Measurements from ENCODE around the gene NUDT5.

The NUDT5 gene

DNA sequence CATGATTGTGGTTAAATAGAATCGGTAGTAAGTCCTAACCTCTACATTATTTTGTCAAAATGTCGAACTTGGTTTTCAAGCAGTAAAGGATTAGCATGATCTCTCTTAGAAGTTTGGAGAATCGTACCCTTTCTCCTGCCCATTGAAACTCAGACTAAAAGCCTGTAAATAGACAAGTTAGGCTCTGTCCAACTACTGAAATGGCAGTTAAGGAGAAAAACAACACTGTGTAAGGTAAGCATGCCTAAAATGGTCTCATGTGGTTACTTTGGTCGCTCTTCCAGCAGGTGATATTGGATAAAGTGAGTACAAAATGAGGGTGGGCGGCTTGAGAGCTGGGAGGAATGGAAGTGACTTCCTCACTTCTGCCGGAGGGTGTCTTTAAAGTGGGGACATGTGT lies 41.2 kb downstream of the NUDT5 start (continued):
- TF ChIP-seq, protein P1, sequence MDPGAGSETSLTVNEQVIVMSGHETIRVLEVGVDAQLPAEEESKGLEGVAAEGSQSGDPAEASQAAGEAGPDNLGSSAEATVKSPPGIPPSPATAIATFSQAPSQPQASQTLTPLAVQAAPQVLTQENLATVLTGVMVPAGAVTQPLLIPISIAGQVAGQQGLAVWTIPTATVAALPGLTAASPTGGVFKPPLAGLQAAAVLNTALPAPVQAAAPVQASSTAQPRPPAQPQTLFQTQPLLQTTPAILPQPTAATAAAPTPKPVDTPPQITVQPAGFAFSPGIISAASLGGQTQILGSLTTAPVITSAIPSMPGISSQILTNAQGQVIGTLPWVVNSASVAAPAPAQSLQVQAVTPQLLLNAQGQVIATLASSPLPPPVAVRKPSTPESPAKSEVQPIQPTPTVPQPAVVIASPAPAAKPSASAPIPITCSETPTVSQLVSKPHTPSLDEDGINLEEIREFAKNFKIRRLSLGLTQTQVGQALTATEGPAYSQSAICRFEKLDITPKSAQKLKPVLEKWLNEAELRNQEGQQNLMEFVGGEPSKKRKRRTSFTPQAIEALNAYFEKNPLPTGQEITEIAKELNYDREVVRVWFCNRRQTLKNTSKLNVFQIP (CRISPR knock-in tag; IDR thresholded peaks at IDR 0.05; ENCODE audit: borderline replicate concordance, low read depth): no peak

DNA sequence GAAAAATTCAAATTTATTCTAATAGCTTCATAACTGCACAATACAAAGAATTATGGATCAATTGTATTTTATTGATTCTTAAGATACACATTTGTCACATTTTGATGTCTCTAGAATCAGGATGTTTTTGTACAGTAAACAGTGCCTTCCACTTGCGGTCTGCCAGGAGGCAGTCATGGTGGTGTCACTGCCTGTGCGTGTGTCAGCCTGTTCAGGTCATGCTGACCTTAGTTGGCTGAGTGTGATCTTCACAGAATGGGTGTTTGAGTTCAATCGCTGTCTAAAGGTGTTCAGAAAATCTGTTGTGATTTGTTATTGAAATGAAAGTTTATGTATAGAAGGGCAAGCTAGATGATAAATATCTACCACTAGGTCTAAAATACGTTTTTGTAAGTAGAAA lies 45.5 kb downstream of the NUDT5 start:
- TF ChIP-seq TOX (CRISPR knock-in tag; IDR thresholded peaks at IDR 0.05; ENCODE audit: borderline replicate concordance): no peak
- no peak for TF ChIP-seq GLIS3 (CRISPR knock-in tag; IDR thresholded peaks at IDR 0.05)
- TF ChIP-seq PPARA (CRISPR knock-in tag; IDR thresholded peaks at IDR 0.05; ENCODE audit: borderline replicate concordance): no peak
- TF ChIP-seq ISL1 (CRISPR knock-in tag; IDR thresholded peaks at IDR 0.05): no peak
- TF ChIP-seq ZNF8 (CRISPR knock-in tag; IDR thresholded peaks at IDR 0.05): no peak
- no peak for TF ChIP-seq OSR1 (CRISPR knock-in tag; IDR thresholded peaks at IDR 0.05)
- TF ChIP-seq ZC3H10 (CRISPR knock-in tag; IDR thresholded peaks at IDR 0.05): no peak
- TF ChIP-seq, protein P2, sequence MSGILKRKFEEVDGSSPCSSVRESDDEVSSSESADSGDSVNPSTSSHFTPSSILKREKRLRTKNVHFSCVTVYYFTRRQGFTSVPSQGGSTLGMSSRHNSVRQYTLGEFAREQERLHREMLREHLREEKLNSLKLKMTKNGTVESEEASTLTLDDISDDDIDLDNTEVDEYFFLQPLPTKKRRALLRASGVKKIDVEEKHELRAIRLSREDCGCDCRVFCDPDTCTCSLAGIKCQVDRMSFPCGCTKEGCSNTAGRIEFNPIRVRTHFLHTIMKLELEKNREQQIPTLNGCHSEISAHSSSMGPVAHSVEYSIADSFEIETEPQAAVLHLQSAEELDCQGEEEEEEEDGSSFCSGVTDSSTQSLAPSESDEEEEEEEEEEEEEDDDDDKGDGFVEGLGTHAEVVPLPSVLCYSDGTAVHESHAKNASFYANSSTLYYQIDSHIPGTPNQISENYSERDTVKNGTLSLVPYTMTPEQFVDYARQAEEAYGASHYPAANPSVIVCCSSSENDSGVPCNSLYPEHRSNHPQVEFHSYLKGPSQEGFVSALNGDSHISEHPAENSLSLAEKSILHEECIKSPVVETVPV (CRISPR knock-in tag; IDR thresholded peaks at IDR 0.05): no peak
- ATAC-seq: no peak

DNA sequence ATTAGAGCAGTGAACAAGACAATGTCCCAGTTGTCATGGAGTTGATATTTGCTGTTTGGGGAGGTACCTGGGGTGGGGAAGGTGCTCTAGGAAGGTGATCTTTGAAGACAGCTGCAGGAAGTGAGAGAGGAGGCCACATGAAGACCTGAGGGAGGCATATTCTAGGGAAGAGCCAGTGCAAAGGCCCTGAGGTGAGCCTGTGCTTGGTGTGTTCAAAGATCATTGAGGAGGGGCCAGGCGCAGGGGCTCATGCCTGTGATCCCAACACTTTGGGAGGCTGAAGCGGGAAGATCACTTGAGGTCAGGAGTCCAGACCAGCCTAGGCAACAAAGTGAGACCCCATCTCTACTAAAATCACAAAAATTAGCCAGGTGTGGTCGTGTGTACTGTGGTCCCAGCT lies 51.2 kb downstream of the NUDT5 start:
- ATAC-seq: no peak

DNA sequence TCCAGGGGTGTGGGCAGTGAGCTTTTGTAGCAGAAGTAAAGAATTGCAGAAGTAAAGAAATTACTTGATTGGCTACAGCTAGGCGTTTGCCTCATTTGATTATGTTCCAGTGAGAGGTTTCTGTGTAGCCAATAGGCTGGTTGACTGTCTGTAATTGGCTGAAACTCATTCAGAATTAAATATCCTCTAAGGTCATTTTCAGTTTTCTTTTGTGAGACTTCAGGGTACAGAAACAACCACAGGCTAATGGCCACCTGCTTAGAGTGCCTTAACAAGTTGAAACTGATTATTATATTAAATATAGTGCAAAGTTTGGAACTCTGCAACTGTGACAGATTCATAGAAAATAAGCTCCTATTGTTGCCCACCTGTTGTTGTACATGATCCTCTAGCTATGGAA lies 55.7 kb downstream of the NUDT5 start:
- TF ChIP-seq SNAI2 (CRISPR knock-in tag; IDR thresholded peaks at IDR 0.05) (no peak), TOX (CRISPR knock-in tag; IDR thresholded peaks at IDR 0.05; ENCODE audit: borderline replicate concordance) (no peak), ESRRG (CRISPR knock-in tag; IDR thresholded peaks at IDR 0.05) (no peak), TCF4 (CRISPR knock-in tag; IDR thresholded peaks at IDR 0.05; ENCODE audit: borderline replicate concordance) (no peak), ISL1 (CRISPR knock-in tag; IDR thresholded peaks at IDR 0.05) (no peak), ZFP3 (CRISPR knock-in tag; IDR thresholded peaks at IDR 0.05) (no peak), PPARA (CRISPR knock-in tag; IDR thresholded peaks at IDR 0.05; ENCODE audit: borderline replicate concordance) (no peak), ZNF565 (CRISPR knock-in tag; conservative IDR thresholded peaks at IDR 0.05; ENCODE audit: low read depth) (no peak), RARB (CRISPR knock-in tag; IDR thresholded peaks at IDR 0.05) (no peak), ZC3H10 (CRISPR knock-in tag; IDR thresholded peaks at IDR 0.05) (no peak), CSDC2 (CRISPR knock-in tag; IDR thresholded peaks at IDR 0.05) (no peak), ZNF8 (CRISPR knock-in tag; IDR thresholded peaks at IDR 0.05) (no peak), GLIS3 (CRISPR knock-in tag; IDR thresholded peaks at IDR 0.05) (no peak)
- TF ChIP-seq, protein P3, sequence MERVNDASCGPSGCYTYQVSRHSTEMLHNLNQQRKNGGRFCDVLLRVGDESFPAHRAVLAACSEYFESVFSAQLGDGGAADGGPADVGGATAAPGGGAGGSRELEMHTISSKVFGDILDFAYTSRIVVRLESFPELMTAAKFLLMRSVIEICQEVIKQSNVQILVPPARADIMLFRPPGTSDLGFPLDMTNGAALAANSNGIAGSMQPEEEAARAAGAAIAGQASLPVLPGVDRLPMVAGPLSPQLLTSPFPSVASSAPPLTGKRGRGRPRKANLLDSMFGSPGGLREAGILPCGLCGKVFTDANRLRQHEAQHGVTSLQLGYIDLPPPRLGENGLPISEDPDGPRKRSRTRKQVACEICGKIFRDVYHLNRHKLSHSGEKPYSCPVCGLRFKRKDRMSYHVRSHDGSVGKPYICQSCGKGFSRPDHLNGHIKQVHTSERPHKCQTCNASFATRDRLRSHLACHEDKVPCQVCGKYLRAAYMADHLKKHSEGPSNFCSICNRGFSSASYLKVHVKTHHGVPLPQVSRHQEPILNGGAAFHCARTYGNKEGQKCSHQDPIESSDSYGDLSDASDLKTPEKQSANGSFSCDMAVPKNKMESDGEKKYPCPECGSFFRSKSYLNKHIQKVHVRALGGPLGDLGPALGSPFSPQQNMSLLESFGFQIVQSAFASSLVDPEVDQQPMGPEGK (CRISPR knock-in tag; IDR thresholded peaks at IDR 0.05; ENCODE audit: borderline replicate concordance): no peak
- TF ChIP-seq, protein P4, sequence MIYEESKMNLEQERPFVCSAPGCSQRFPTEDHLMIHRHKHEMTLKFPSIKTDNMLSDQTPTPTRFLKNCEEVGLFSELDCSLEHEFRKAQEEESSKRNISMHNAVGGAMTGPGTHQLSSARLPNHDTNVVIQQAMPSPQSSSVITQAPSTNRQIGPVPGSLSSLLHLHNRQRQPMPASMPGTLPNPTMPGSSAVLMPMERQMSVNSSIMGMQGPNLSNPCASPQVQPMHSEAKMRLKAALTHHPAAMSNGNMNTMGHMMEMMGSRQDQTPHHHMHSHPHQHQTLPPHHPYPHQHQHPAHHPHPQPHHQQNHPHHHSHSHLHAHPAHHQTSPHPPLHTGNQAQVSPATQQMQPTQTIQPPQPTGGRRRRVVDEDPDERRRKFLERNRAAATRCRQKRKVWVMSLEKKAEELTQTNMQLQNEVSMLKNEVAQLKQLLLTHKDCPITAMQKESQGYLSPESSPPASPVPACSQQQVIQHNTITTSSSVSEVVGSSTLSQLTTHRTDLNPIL (CRISPR knock-in tag; IDR thresholded peaks at IDR 0.05; ENCODE audit: low read depth): no peak
- TF ChIP-seq, protein P2 (CRISPR knock-in tag; IDR thresholded peaks at IDR 0.05): no peak
- TF ChIP-seq, protein P1 (CRISPR knock-in tag; IDR thresholded peaks at IDR 0.05; ENCODE audit: borderline replicate concordance, low read depth): no peak

More for the DNA sequence above, 51.2 kb downstream of the NUDT5 start:
- no peak for TF ChIP-seq RARB (CRISPR knock-in tag; IDR thresholded peaks at IDR 0.05)
- no peak for TF ChIP-seq ZNF565 (CRISPR knock-in tag; conservative IDR thresholded peaks at IDR 0.05; ENCODE audit: low read depth)
- no peak for TF ChIP-seq TOX (CRISPR knock-in tag; IDR thresholded peaks at IDR 0.05; ENCODE audit: borderline replicate concordance)
- TF ChIP-seq GLIS3 (CRISPR knock-in tag; IDR thresholded peaks at IDR 0.05): no peak
- TF ChIP-seq ZFP30 (CRISPR knock-in tag; IDR thresholded peaks at IDR 0.05): no peak
- TF ChIP-seq, protein P5, sequence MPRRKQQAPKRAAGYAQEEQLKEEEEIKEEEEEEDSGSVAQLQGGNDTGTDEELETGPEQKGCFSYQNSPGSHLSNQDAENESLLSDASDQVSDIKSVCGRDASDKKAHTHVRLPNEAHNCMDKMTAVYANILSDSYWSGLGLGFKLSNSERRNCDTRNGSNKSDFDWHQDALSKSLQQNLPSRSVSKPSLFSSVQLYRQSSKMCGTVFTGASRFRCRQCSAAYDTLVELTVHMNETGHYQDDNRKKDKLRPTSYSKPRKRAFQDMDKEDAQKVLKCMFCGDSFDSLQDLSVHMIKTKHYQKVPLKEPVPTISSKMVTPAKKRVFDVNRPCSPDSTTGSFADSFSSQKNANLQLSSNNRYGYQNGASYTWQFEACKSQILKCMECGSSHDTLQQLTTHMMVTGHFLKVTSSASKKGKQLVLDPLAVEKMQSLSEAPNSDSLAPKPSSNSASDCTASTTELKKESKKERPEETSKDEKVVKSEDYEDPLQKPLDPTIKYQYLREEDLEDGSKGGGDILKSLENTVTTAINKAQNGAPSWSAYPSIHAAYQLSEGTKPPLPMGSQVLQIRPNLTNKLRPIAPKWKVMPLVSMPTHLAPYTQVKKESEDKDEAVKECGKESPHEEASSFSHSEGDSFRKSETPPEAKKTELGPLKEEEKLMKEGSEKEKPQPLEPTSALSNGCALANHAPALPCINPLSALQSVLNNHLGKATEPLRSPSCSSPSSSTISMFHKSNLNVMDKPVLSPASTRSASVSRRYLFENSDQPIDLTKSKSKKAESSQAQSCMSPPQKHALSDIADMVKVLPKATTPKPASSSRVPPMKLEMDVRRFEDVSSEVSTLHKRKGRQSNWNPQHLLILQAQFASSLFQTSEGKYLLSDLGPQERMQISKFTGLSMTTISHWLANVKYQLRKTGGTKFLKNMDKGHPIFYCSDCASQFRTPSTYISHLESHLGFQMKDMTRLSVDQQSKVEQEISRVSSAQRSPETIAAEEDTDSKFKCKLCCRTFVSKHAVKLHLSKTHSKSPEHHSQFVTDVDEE (CRISPR knock-in tag; IDR thresholded peaks at IDR 0.05): no peak

More for the DNA sequence above, 55.7 kb downstream of the NUDT5 start:
- no peak for ATAC-seq
